IMR-90 (cell line): ENCODE data around the gene PRR5L. TPM values are rescaled to one million over a fixed set of nuclear protein-coding genes. Genes with fewer than 3 reads are reported as not detected.

Experiments
- ATAC-seq: fragments of 200-7000 bp; cut with Tn5 transposase; 2 replicates; pipeline ENCODE4 v1.9.1; 2020; ENCODE audit warnings: low read depth, mild to moderate bottlenecking, moderate library complexity
- BruUV-seq: library from RNA; stranded (reverse); fragments of 400-500 nt; replicated peaks from 2 replicates; lab custom pipeline; 2021; lab: Mats Ljungman, UMichigan
- CTCF ChIA-PET: fragments of 300-600 bp; formaldehyde crosslinking; extraction: SDS; loops from one replicate; lab custom pipeline; 2021; ENCODE audit warnings: antibody characterized with exemption; lab: Yijun Ruan, JAX
- POLR2A ChIA-PET: fragments of 300-600 bp; sonication (Branson Sonifier 250); formaldehyde crosslinking; loops from one replicate; lab custom pipeline; 2022; ENCODE audit warnings: antibody characterized with exemption; ENCODE audit not compliant: unreplicated experiment; lab: Charles Lee
- DNase-seq: peaks from one replicate; pipeline ENCODE4 v3.0.0; 2013
- H2AFZ ChIP-seq: replicated peaks from 2 replicates; pipeline ENCODE3; 2013; ENCODE audit warnings: low read length, mild to moderate bottlenecking; ENCODE audit not compliant: poor library complexity
- H2AK5ac ChIP-seq: 2 replicates; pipeline ENCODE4 v1.6.1; 2013; ENCODE audit warnings: low read depth, low read length, inconsistent platforms
- H2AK9ac ChIP-seq: replicated peaks from 2 replicates; pipeline ENCODE3; 2013; ENCODE audit warnings: mild to moderate bottlenecking, low read depth, low read length, moderate library complexity; ENCODE audit not compliant: poor library complexity
- H2BK120ac ChIP-seq: 2 replicates; pipeline ENCODE4 v1.6.1; 2013; ENCODE audit warnings: low read depth, low read length, inconsistent platforms
- H2BK15ac ChIP-seq: 3 replicates; pipeline ENCODE4 v1.6.1; 2013; ENCODE audit warnings: low read depth, low read length, inconsistent platforms
- H2BK20ac ChIP-seq: 2 replicates; pipeline ENCODE4 v1.6.1; 2013; ENCODE audit warnings: low read depth, mild to moderate bottlenecking, inconsistent platforms, low read length, moderate library complexity
- H2BK5ac ChIP-seq: 2 replicates; pipeline ENCODE4 v1.6.1; 2013; ENCODE audit warnings: mild to moderate bottlenecking, low read depth, low read length, inconsistent platforms; ENCODE audit not compliant: poor library complexity, severe bottlenecking
- H3K14ac ChIP-seq: replicated peaks from 2 replicates; pipeline ENCODE4 v1.6.1; 2013; ENCODE audit warnings: low read depth, low read length, inconsistent platforms
- H3K18ac ChIP-seq: 2 replicates; pipeline ENCODE4 v1.6.1; 2013; ENCODE audit warnings: low read depth, low read length, control low read depth
- H3K23ac ChIP-seq: 2 replicates; pipeline ENCODE4 v1.6.1; 2013; ENCODE audit warnings: low read depth, low read length, inconsistent platforms
- H3K27ac ChIP-seq: 2 replicates; pipeline ENCODE4 v1.5.1; 2013; ENCODE audit warnings: mild to moderate bottlenecking, control low read depth, low read length; ENCODE audit not compliant: insufficient read depth
- H3K27me3 ChIP-seq: 2 replicates; pipeline ENCODE4 v1.6.1; 2013; ENCODE audit warnings: low read length; ENCODE audit not compliant: control insufficient read depth, insufficient read depth
- H3K36me3 ChIP-seq: 2 replicates; pipeline ENCODE4 v1.6.1; 2013; ENCODE audit warnings: low read length, mixed read lengths; ENCODE audit not compliant: control insufficient read depth, insufficient read depth
- H3K4ac ChIP-seq: 2 replicates; pipeline ENCODE4 v1.6.1; 2013; ENCODE audit warnings: low read depth, low read length, inconsistent platforms
- H3K4me1 ChIP-seq: 2 replicates; pipeline ENCODE4 v1.6.1; 2013; ENCODE audit warnings: low read length, mixed read lengths; ENCODE audit not compliant: control insufficient read depth, insufficient read depth
- H3K4me2 ChIP-seq: 2 replicates; pipeline ENCODE4 v1.6.1; 2013; ENCODE audit warnings: low read depth, mild to moderate bottlenecking, control low read depth, low read length, moderate library complexity
- H3K4me3 ChIP-seq: 2 replicates; pipeline ENCODE4 v1.5.1; 2013; ENCODE audit warnings: low read depth, mild to moderate bottlenecking, control low read depth, low read length, moderate library complexity; ENCODE audit not compliant: insufficient read depth
- H3K56ac ChIP-seq: 2 replicates; pipeline ENCODE4 v1.6.1; 2013; ENCODE audit warnings: low read length, inconsistent platforms; ENCODE audit not compliant: insufficient read depth; ENCODE audit errors: extremely low read depth
- H3K79me1 ChIP-seq, 2 experiments: 2 replicates each; pipeline ENCODE4 v1.6.1; 2013; ENCODE audit warnings: low read length in 2 of 2, inconsistent platforms in 1 of 2, low read depth in 1 of 2
- H3K9ac ChIP-seq: 2 replicates; pipeline ENCODE4 v1.6.1; 2013; ENCODE audit warnings: low read depth, low read length, control low read depth
- H3K9me1 ChIP-seq: 2 replicates; pipeline ENCODE4 v1.6.1; 2013; ENCODE audit warnings: low read length, inconsistent platforms; ENCODE audit not compliant: insufficient read depth
- H3K9me3 ChIP-seq: 2 replicates; pipeline ENCODE4 v1.6.1; 2013; ENCODE audit warnings: low read length; ENCODE audit not compliant: control insufficient read depth, insufficient read depth
- H4K20me1 ChIP-seq: 2 replicates; pipeline ENCODE4 v1.6.1; 2013; ENCODE audit warnings: low read length, inconsistent platforms; ENCODE audit not compliant: insufficient read depth
- H4K5ac ChIP-seq: 2 replicates; pipeline ENCODE4 v1.6.1; 2013; ENCODE audit warnings: mild to moderate bottlenecking, low read depth, low read length, control low read depth
- H4K8ac ChIP-seq, 2 experiments: 2 replicates each; pipeline ENCODE4 v1.6.1; 2013; ENCODE audit warnings: low read depth in 2 of 2, low read length in 2 of 2, control low read depth in 1 of 2, inconsistent platforms in 1 of 2
- H4K91ac ChIP-seq: 2 replicates; pipeline ENCODE4 v1.6.1; 2013; ENCODE audit warnings: low read depth, low read length, inconsistent platforms; ENCODE audit not compliant: insufficient read depth
- MXI1 ChIP-seq: IDR thresholded peaks from 2 replicates; pipeline ENCODE4 v1.6.1; 2012; ENCODE audit warnings: low read depth, mild to moderate bottlenecking, low read length, moderate library complexity, borderline replicate concordance
- USF2 ChIP-seq: fragments of 150-350 bp; IDR thresholded peaks from 2 replicates; pipeline ENCODE4 v1.6.1; 2017; ENCODE audit warnings: mild to moderate bottlenecking, antibody characterized with exemption, low read length, low read depth
- WGBS, 2 experiments: methylation state at CpG; one replicate each; pipeline versions ENCODE4 v1.1.5 to v1.1.7; 2013; ENCODE audit warnings: missing lambda C conversion rate in 2 of 2; ENCODE audit not compliant: insufficient read length in 1 of 2; ENCODE audit errors: extremely low coverage in 2 of 2; 5-methylcytosine and 5-hydroxymethylcytosine counted together
- dilution Hi-C: fragments of 300-500 bp; cut with HindIII; formaldehyde crosslinking; loops from one replicate; pipeline ENCODE4 v1.14.3; 2018; ENCODE audit warnings: low sequenced_read_pairs; ENCODE audit not compliant: unreplicated experiment
- in situ Hi-C: fragments of 300-500 bp; cut with MboI; formaldehyde crosslinking; loops from 3 replicates; pipeline ENCODE4 v1.14.3; 2019; ENCODE audit warnings: low sequenced_read_pairs, inconsistent platforms, mixed read lengths
- intact Hi-C: fragments of 100-400 bp; cut with micrococcal nuclease; formaldehyde crosslinking; loops from 2 replicates; pipeline ENCODE4 v1.10.0; 2022
- polyA plus RNA-seq, 3 experiments: library from polyadenylated mRNA; depleted of rRNA; stranded (reverse); fragments of >200 nt; gene quantifications; 2 replicates each; pipeline ENCODE4 v1.2.3, GENCODE V29; 2012; ENCODE audit warnings: low replicate concordance in 1 of 3
- total RNA-seq: library from RNA; depleted of rRNA; stranded (reverse); fragments of >200 nt; gene quantifications from 2 replicates; pipeline ENCODE4 v1.2.3, GENCODE V29; 2012

Gene PRR5L
- total and polyA plus RNA-seq, 2 of the 4 experiments (the other 2 are of a cell fraction), result 2.9 to 3.6 TPM

- in situ Hi-C loops (loop anchor here (10.0 kb wide), 1 partner anchor 310 kb away; the partner anchor contains the start of gene LDLRAD3), intact Hi-C loops (loop anchor here (5.0 kb wide), 1 partner anchor 97 kb away; no protein-coding TSS in a partner anchor), dilution Hi-C loops (no loop called here)
- ChIA-PET POLR2A (no interaction called here), CTCF (interaction anchor here (1.1 kb wide), 1 partner anchor 123 kb away, joined by 3 read pairs; no protein-coding TSS in a partner anchor)
- peak; percentile 36 for DNase-seq
- no peaks in the 10 kb centered on the region for H3K9me1 ChIP-seq
- no peak overlapping the region for H2AFZ ChIP-seq
- H3K56ac ChIP-seq, result no peak overlapping the region
- no peak overlapping the region for H4K8ac ChIP-seq
- no peak overlapping the region for H3K4me2 ChIP-seq
- no peak overlapping the region for H3K4me3 ChIP-seq
- no peak overlapping the region for H3K23ac ChIP-seq
- no peak overlapping the region for H3K9ac ChIP-seq
- no peaks in the 10 kb centered on the region for H3K4me1 ChIP-seq
- no peak overlapping the region for H3K18ac ChIP-seq
- H4K20me1 ChIP-seq, result no peaks in the 10 kb centered on the region
- no peak for ATAC-seq
- no peak overlapping the region for H2AK9ac ChIP-seq
- H3K27ac ChIP-seq, result no peak overlapping the region
- no peaks in the 10 kb centered on the region for H3K79me1 ChIP-seq
- no peak overlapping the region for H2BK5ac ChIP-seq
- H3K9me3 ChIP-seq, result peaks cover 8% of the 10 kb centered on the region
- no TSS peak for BruUV-seq
- no CpG with 5 or more reads among the region's 1 CpG for WGBS, 2 experiments
- H2BK15ac ChIP-seq, result no peak overlapping the region
- H4K91ac ChIP-seq, result no peak overlapping the region
- no peak overlapping the region for H2AK5ac ChIP-seq
- H3K14ac ChIP-seq, result no peak overlapping the region
- H2BK20ac ChIP-seq, result no peak overlapping the region
- no peaks in the 10 kb centered on the region for H3K36me3 ChIP-seq
- no peak overlapping the region for H4K5ac ChIP-seq
- H3K27me3 ChIP-seq, result peaks cover 19% of the 10 kb centered on the region
- no peak overlapping the region for H2BK120ac ChIP-seq
- TF ChIP-seq USF2 (peak; percentile 15; the same call in 1 of the 2 replicates), MXI1 (no peak)
- no peak overlapping the region for H3K4ac ChIP-seq
These were observed 41.4 kb upstream of the PRR5L start for GRCh38 chr11:36254713-36255112.
